Left lung (tissue), 10 donors: Measurements from ENCODE around the gene LRRTM1. TPM values are rescaled to one million over a fixed set of nuclear protein-coding genes. Genes with fewer than 3 reads are reported as not detected.

Experiments used
- ATAC-seq: fragments of 200-7000 bp; cut with Tn5 transposase; one replicate; pipeline ENCODE4 v1.9.1; 2020; ENCODE audit warnings: moderate library complexity
- DNase-seq, 4 donors: peaks; one replicate each; pipeline ENCODE4 v3.0.0-alpha.2; 2013 to 2020
- H3K27ac ChIP-seq, 2 donors: fragments of 200-600 bp; sonication (generic) in 1 of 2; one replicate each; pipeline versions ENCODE4 v1.5.0 to v1.8.0; 2020 to 2021
- H3K27me3 ChIP-seq, 2 donors: fragments of 200-600 bp; sonication (generic) in 1 of 2; one replicate each; pipeline versions ENCODE4 v1.5.0 to v1.8.0; 2020 to 2021
- H3K36me3 ChIP-seq, 2 donors: fragments of 200-600 bp; sonication (generic) in 1 of 2; one replicate each; pipeline versions ENCODE4 v1.5.0 to v1.8.0; 2020 to 2021
- H3K4me1 ChIP-seq, 2 donors: fragments of 200-600 bp; one replicate each; pipeline ENCODE4 v1.8.0; 2021
- H3K4me3 ChIP-seq, 2 donors: fragments of 200-600 bp; sonication (generic) in 1 of 2; one replicate each; pipeline versions ENCODE4 v1.5.0 to v1.8.0; 2020 to 2021; ENCODE audit warnings: mild to moderate bottlenecking in 1 of 2
- H3K9me3 ChIP-seq, 2 donors: fragments of 200-600 bp; sonication (generic) in 1 of 2; one replicate each; pipeline versions ENCODE4 v1.5.0 to v1.8.0; 2020 to 2021
- CTCF ChIP-seq, 2 donors: fragments of 200-600 bp; sonication (generic) in 1 of 2; IDR thresholded peaks; one replicate each; pipeline versions ENCODE4 v1.5.0 to v1.8.0; 2021; ENCODE audit warnings: antibody characterized with exemption in 2 of 2
- intact Hi-C, 2 donors: fragments of 100-400 bp; cut with DNase I; formaldehyde crosslinking; loops; one replicate each; pipeline versions ENCODE4 v1.11.2 to v1.14.2; 2022
- polyA plus RNA-seq, 6 donors: library from polyadenylated mRNA; unstranded; fragments of 120-200 nt; gene quantifications; one replicate each; pipeline ENCODE4 v1.2.1, GENCODE V29; 2013; ENCODE audit not compliant: insufficient read length in 6 of 6
- total RNA-seq, 2 donors: library from RNA; stranded (reverse); fragmentation: NEBNext Ultra II Directional; extraction: Animal tissue kit (Norgen Biotek cat#: 25700); gene quantifications; one replicate each; pipeline ENCODE4 v1.2.1, GENCODE V29; 2021
- donor health status: DM: no; HTN: yes; CAD: no.
- donor health status: DM: no; HTN: no; CAD: no.

The LRRTM1 gene
- total and polyA plus RNA-seq, 8 donors: 2.0 to 3.6 (median 2.7) TPM; not detected in 2

- Histone ChIP-seq H3K36me3 (no peaks in the 10 kb centered on the region), H3K27ac (no peak overlapping the region), H3K9me3 (no peaks in the 10 kb centered on the region), H3K4me3 (no peak overlapping the region), H3K27me3 (peaks cover 36 to 53% of the 10 kb centered on the region in 2 donors), H3K4me1 (peaks cover 9 to 13% of the 10 kb centered on the region in 2 donors)
- no peak for TF ChIP-seq CTCF (IDR thresholded peaks at IDR 0.05)
- DNase-seq: no peak
- intact Hi-C loops: no loop called here
- no peak for ATAC-seq
Measured at GRCh38 chr2:80299661-80300060, 4.9 kb downstream of the LRRTM1 start.

- TF ChIP-seq CTCF (IDR thresholded peaks at IDR 0.05): no peak
- H3K27me3 ChIP-seq: peaks cover 28 to 46% of the 10 kb centered on the region in 2 donors
- DNase-seq (no peak), ATAC-seq (no peak)
- no peaks in the 10 kb centered on the region for H3K36me3 ChIP-seq
- intact Hi-C loops: no loop called here
- no peaks in the 10 kb centered on the region for H3K9me3 ChIP-seq
- H3K27ac ChIP-seq: no peak overlapping the region
- peaks cover 9% of the 10 kb centered on the region in 2 donors for H3K4me1 ChIP-seq
- no peak overlapping the region for H3K4me3 ChIP-seq
Measured at GRCh38 chr2:80298954-80299353, 5.6 kb downstream of the LRRTM1 start.

GRCh38 chr2:80293039-80293438 lies 11.5 kb downstream of the LRRTM1 start:
- H3K4me3 ChIP-seq: no peak overlapping the region
- H3K9me3 ChIP-seq: no peaks in the 10 kb centered on the region
- H3K36me3 ChIP-seq: no peaks in the 10 kb centered on the region
- no peaks in the 10 kb centered on the region for H3K27me3 ChIP-seq
- ATAC-seq (no peak), DNase-seq (no peak)
- peaks cover 0 to 4% of the 10 kb centered on the region in 2 donors for H3K4me1 ChIP-seq
- no peak overlapping the region for H3K27ac ChIP-seq
- intact Hi-C loops: no loop called here
- TF ChIP-seq CTCF (IDR thresholded peaks at IDR 0.05): no peak

DNA sequence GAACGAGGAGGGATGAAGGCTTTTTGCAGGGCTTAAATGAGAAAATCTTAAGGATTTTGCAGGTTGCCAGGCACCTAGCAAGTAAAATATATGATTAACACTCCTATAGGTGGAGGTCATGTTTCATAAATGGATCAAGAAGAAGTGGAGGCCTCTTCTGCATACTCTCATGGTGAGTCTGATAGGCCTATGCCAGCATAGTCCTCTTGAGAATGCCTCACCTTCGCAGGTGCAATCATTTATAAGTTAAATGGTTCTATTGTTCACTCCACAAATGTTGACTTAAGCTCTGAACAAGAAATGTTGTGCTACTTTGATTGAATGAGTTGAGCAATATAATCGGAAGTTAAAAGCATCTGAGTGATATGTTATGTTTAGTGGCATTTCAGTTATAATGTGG lies 12.1 kb downstream of the LRRTM1 start:
- peak; percentile 91 for ATAC-seq
- Histone ChIP-seq H3K27me3 (no peaks in the 10 kb centered on the region), H3K36me3 (no peaks in the 10 kb centered on the region), H3K4me1 (peaks cover 0 to 4% of the 10 kb centered on the region in 2 donors), H3K27ac (no peak overlapping the region), H3K9me3 (no peaks in the 10 kb centered on the region), H3K4me3 (no peak overlapping the region)
- intact Hi-C loops: no loop called here
- peak in 1 of 4 donors; percentile 35 for DNase-seq
- TF ChIP-seq CTCF (IDR thresholded peaks at IDR 0.05): no peak

DNA sequence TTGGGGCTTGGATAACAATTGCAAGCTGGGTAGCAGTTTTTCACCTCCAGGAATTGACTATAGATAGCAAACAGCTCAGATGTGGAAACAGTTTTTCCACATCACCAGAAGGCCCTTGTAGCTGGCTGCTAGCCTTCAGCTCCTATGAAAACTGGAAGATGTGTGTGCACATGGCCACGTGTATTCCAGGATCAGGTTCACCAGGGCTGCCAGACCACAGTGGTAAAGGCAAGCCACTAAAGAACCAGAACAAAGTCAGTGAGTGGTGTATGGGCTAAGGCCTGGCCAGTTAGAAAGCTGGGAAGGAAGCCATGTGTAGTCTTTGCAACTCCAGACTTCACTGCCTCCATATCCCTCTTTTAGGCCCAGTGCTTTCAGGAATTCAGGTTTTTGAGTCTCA lies 12.9 kb downstream of the LRRTM1 start:
- DNase-seq (no peak), ATAC-seq (no peak)
- Histone ChIP-seq H3K9me3 (no peaks in the 10 kb centered on the region), H3K4me1 (peaks cover 0 to 4% of the 10 kb centered on the region in 2 donors), H3K4me3 (no peak overlapping the region), H3K27ac (no peak overlapping the region), H3K36me3 (no peaks in the 10 kb centered on the region), H3K27me3 (no peaks in the 10 kb centered on the region)
- intact Hi-C loops: no loop called here
- no peak for TF ChIP-seq CTCF (IDR thresholded peaks at IDR 0.05)
